ENCODE data around the gene LYRM1. TPM values are rescaled to one million over a fixed set of nuclear protein-coding genes. Genes with fewer than 3 reads are reported as not detected.

The LYRM1 gene
- polyA plus RNA-seq, 2 of the 4 experiments (the other 2 are of a cell fraction) = 38.6 to 44.0 TPM

- no peak for TF ChIP-seq HES2 (IDR thresholded peaks at IDR 0.05)
- TF ChIP-seq PHF8 (IDR thresholded peaks at IDR 0.05; ENCODE audit: borderline replicate concordance, low read depth) = no peak
- no peak for TF ChIP-seq ESRRA (IDR thresholded peaks at IDR 0.05; ENCODE audit: borderline replicate concordance, low read length)
- no peak for TF ChIP-seq TP53 (CRISPR knock-in tag; IDR thresholded peaks at IDR 0.05)
- TF ChIP-seq RFX5 (IDR thresholded peaks at IDR 0.05) = no peak
- TF ChIP-seq CBX2 (IDR thresholded peaks at IDR 0.05; ENCODE audit: borderline replicate concordance, low read depth) = no peak
Observed at GRCh38 chr16:20853981-20854620, 46.5 kb upstream of the LYRM1 start (continued).

GRCh38 chr16:20854963-20855362, 45.6 kb upstream of the LYRM1 start:
- no peak for TF ChIP-seq ZNF302 (CRISPR knock-in tag; IDR thresholded peaks at IDR 0.05)
- TF ChIP-seq MYC (IDR thresholded peaks at IDR 0.05; ENCODE audit: borderline replicate concordance, low read length) = no peak
- no peak for TF ChIP-seq CBX8 (IDR thresholded peaks at IDR 0.05)
- no peak for TF ChIP-seq ELK1 (IDR thresholded peaks at IDR 0.05; ENCODE audit: low read depth, low read length)
- TF ChIP-seq EHF (CRISPR knock-in tag; IDR thresholded peaks at IDR 0.05) = no peak
- no peak for TF ChIP-seq MAFK (IDR thresholded peaks at IDR 0.05; ENCODE audit: partially characterized antibody)
- TF ChIP-seq ZC3H11A (IDR thresholded peaks at IDR 0.05) = no peak
- TF ChIP-seq CHD2 (IDR thresholded peaks at IDR 0.05; ENCODE audit: low read length, partially characterized antibody) = no peak
- TF ChIP-seq RNF2 (IDR thresholded peaks at IDR 0.05; ENCODE audit: borderline replicate concordance, low read depth) = no peak
- TF ChIP-seq REST (IDR thresholded peaks at IDR 0.05) = no peak
- TF ChIP-seq NFE2L2 (conservative IDR thresholded peaks at IDR 0.05; ENCODE audit: low read length) = no peak
- TF ChIP-seq FOSB (CRISPR knock-in tag; IDR thresholded peaks at IDR 0.05) = no peak
- no peak for TF ChIP-seq USF2 (IDR thresholded peaks at IDR 0.05)
- no peak for TF ChIP-seq HOXB13 (CRISPR knock-in tag; IDR thresholded peaks at IDR 0.05; ENCODE audit: low read depth)
- no peak for TF ChIP-seq FOXS1 (CRISPR knock-in tag; IDR thresholded peaks at IDR 0.05)
- no peak for TF ChIP-seq EHMT2 (IDR thresholded peaks at IDR 0.05; ENCODE audit: low read depth)
- no peak for TF ChIP-seq MAX (IDR thresholded peaks at IDR 0.05)
- FAIRE-seq (no peak), DNase-seq (ENCODE audit: low read depth in 1 of 2, low spot score in 1 of 2) (no peak), ATAC-seq (no peak)
- Histone ChIP-seq H3K9me3 (no peaks in the 10 kb centered on the region), H3K27ac (no peak overlapping the region), H3K4me1 (peaks cover 50% of the 10 kb centered on the region), H3K4me3 (no peak overlapping the region), H3K4me2 (no peak overlapping the region)
- ChIA-PET CTCF (interaction anchor here (0.7 to 3.0 kb wide), 11 partner anchors 10 to 1464 kb away, joined by 3 to 9 read pairs (median 4); partner anchors contain the start of genes DCUN1D3, ERI2, LYRM1 and REXO5), POLR2A (no interaction called here)
- WGBS (ENCODE audit: missing lambda C conversion rate) = 93% methylated on average over 2 of the region's 2 CpGs
